Spleen (tissue), 11 donors: Measurements from ENCODE around the gene AMBRA1. TPM values are rescaled to one million over a fixed set of nuclear protein-coding genes. Genes with fewer than 3 reads are reported as not detected.
A peak's percentile ranks its signal among the peaks of the same experiment; 100 is the strongest.

Experiments used
- DNase-seq: peaks from one replicate; pipeline ENCODE4 v3.0.0-alpha.2; 2020
- H3K27ac ChIP-seq, 8 donors: fragments of 200-600 bp; sonication (generic) in 7 of 8; 1 replicate in 4 of 8; 2 replicates in 4 of 8; pipeline versions ENCODE4 v1.5.0 to v1.8.0; 2016 to 2021; ENCODE audit warnings: inconsistent platforms in 4 of 8, mild to moderate bottlenecking in 4 of 8, moderate library complexity in 1 of 8
- H3K27me3 ChIP-seq, 7 donors: fragments of 200-600 bp; sonication (generic) in 6 of 7; replicated peaks in 1 of 7; 1 replicate in 4 of 7; 2 replicates in 3 of 7; pipeline versions ENCODE4 v1.5.0 to v1.8.0; 2016 to 2021; ENCODE audit warnings: inconsistent platforms in 3 of 7, mild to moderate bottlenecking in 1 of 7
- H3K36me3 ChIP-seq, 6 donors: fragments of 200-600 bp; sonication (generic) in 5 of 6; 1 replicate in 4 of 6; 2 replicates in 2 of 6; pipeline versions ENCODE4 v1.5.0 to v1.8.0; 2016 to 2021; ENCODE audit warnings: inconsistent platforms in 2 of 6
- H3K4me1 ChIP-seq, 6 donors: fragments of 200-600 bp; sonication (generic) in 5 of 6; 1 replicate in 3 of 6; 2 replicates in 3 of 6; pipeline versions ENCODE4 v1.5.0 to v1.8.0; 2016 to 2021; ENCODE audit warnings: inconsistent platforms in 3 of 6
- H3K4me3 ChIP-seq, 8 donors: fragments of 200-600 bp; sonication (generic) in 7 of 8; 1 replicate in 4 of 8; 2 replicates in 4 of 8; pipeline versions ENCODE4 v1.5.0 to v1.8.0; 2016 to 2021; ENCODE audit warnings: inconsistent platforms in 4 of 8, mild to moderate bottlenecking in 4 of 8, moderate library complexity in 2 of 8
- H3K9me3 ChIP-seq, 8 donors: fragments of 200-600 bp; sonication (generic) in 7 of 8; 1 replicate in 4 of 8; 2 replicates in 4 of 8; pipeline versions ENCODE4 v1.5.0 to v1.8.0; 2016 to 2021; ENCODE audit warnings: inconsistent platforms in 4 of 8
- CTCF ChIP-seq, 11 experiments: fragments of 200-600 bp in 7 of 11; fragments of 450-650 bp in 4 of 11; sonication (generic) in 4 of 11; IDR thresholded peaks in 8 of 11; conservative IDR thresholded peaks in 3 of 11; 1 replicate in 7 of 11; 2 replicates in 4 of 11; pipeline versions ENCODE4 v1.4.0 to v1.8.0; 2016 to 2021; ENCODE audit warnings: antibody characterized with exemption in 11 of 11, inconsistent platforms in 4 of 11, mild to moderate bottlenecking in 1 of 11
- POLR2A ChIP-seq, 3 donors: fragments of 450-650 bp; IDR thresholded peaks; one replicate each; pipeline ENCODE4 v1.5.1; 2017; ENCODE audit warnings: antibody characterized with exemption in 3 of 3, mild to moderate bottlenecking in 1 of 3
- POLR2AphosphoS5 ChIP-seq, 3 donors: sonication (generic); formaldehyde crosslinking; IDR thresholded peaks; one replicate each; pipeline ENCODE4 v1.5.1; 2017; ENCODE audit warnings: antibody characterized with exemption in 3 of 3
- WGBS, 5 donors: extraction: QIAGEN DNeasy Blood & Tissue Kit in 3 of 5; methylation state at CpG; one replicate each; pipeline versions ENCODE4 v1.1.5 to v1.1.7; 2013 to 2018; 5-methylcytosine and 5-hydroxymethylcytosine counted together
- intact Hi-C: fragments of 100-400 bp; cut with DNase I; formaldehyde crosslinking; loops from one replicate; pipeline ENCODE4 v1.15.0; 2023; ENCODE audit warnings: low total_unique reads
- polyA plus RNA-seq, 3 donors: library from polyadenylated mRNA; stranded (reverse); fragments of 200-250 nt; gene quantifications; one replicate each; pipeline ENCODE4 v1.2.1, GENCODE V29; 2013
- total RNA-seq, 7 donors: library from RNA; depleted of rRNA in 3 of 7; stranded (reverse); fragments of >200 nt in 3 of 7; fragmentation: NEBNext Ultra II Directional in 4 of 7; extraction: Animal tissue kit (Norgen Biotek cat#: 25700) in 4 of 7; gene quantifications; one replicate each; pipeline versions ENCODE4 v1.1.0 to v1.2.1, GENCODE V29; 2016 to 2021
- donor health status: healthy with polysubstance abuse.
- donor health status: DM: no; HTN: no; CAD: no; lungs with moderate emphysema.
- donor health status: DM: no; HTN: no; CAD: no.
- donor health status: Bipolar disorder and iron deficiency.
- donor health status: healthy.
- donor health status: DM: no; HTN: no; CAD: no.
- donor health status: DM: yes; HTN: yes; CAD: no.

Gene AMBRA1
- total and polyA plus RNA-seq, 10 donors, result 3.6 to 54.6 (median 37.7) TPM

GRCh38 chr11:46514370-46514769, 79.5 kb downstream of the AMBRA1 start:
- intact Hi-C loops, result no loop called here
- Histone ChIP-seq H3K27ac (peak overlapping the region in 1 of 8 donors; percentile 14), H3K4me3 (no peak overlapping the region), H3K36me3 (peaks cover 0 to 37% (median 2%) of the 10 kb centered on the region in 6 donors), H3K4me1 (peaks cover 0 to 24% (median 14%) of the 10 kb centered on the region in 6 donors), H3K9me3 (no peaks in the 10 kb centered on the region), H3K27me3 (no peaks in the 10 kb centered on the region)
- TF ChIP-seq POLR2AphosphoS5 (IDR thresholded peaks at IDR 0.05) (no peak), CTCF (IDR thresholded peaks at IDR 0.05 in 8 of 11, conservative IDR thresholded peaks at IDR 0.05 in 3 of 11) (no peak), POLR2A (IDR thresholded peaks at IDR 0.05) (no peak)
- no peak for DNase-seq
- WGBS, 5 donors, result 87 to 100% (median 95%) methylated on average over 1 of the region's 1 CpG

- Histone ChIP-seq H3K4me1 (peaks cover 0 to 19% (median 13%) of the 10 kb centered on the region in 6 donors), H3K27me3 (no peaks in the 10 kb centered on the region), H3K9me3 (no peaks in the 10 kb centered on the region), H3K4me3 (no peak overlapping the region), H3K27ac (peak overlapping the region in 1 of 8 donors; percentile 14), H3K36me3 (peaks cover 0 to 37% (median 2%) of the 10 kb centered on the region in 6 donors)
- no peak for DNase-seq
- WGBS, 5 donors, result 53 to 65% (median 60%) methylated on average over 3 of the region's 3 CpGs
- TF ChIP-seq CTCF (IDR thresholded peaks at IDR 0.05 in 8 of 11, conservative IDR thresholded peaks at IDR 0.05 in 3 of 11) (no peak), POLR2A (IDR thresholded peaks at IDR 0.05) (no peak)
- intact Hi-C loops, result no loop called here
These were observed 79.9 kb downstream of the AMBRA1 start for GRCh38 chr11:46513934-46514342.

- Histone ChIP-seq H3K27ac (no peak overlapping the region), H3K9me3 (no peaks in the 10 kb centered on the region), H3K36me3 (peaks cover 0 to 53% (median 14%) of the 10 kb centered on the region in 6 donors), H3K4me3 (no peak overlapping the region), H3K27me3 (no peaks in the 10 kb centered on the region), H3K4me1 (peaks cover 0 to 23% (median 10%) of the 10 kb centered on the region in 6 donors)
- no peak for TF ChIP-seq POLR2A (IDR thresholded peaks at IDR 0.05)
- no peak for TF ChIP-seq POLR2AphosphoS5 (IDR thresholded peaks at IDR 0.05)
- TF ChIP-seq CTCF (IDR thresholded peaks at IDR 0.05 in 8 of 11, conservative IDR thresholded peaks at IDR 0.05 in 3 of 11), result no peak
- no peak for DNase-seq
- 94 to 98% (median 95%) methylated on average over 5 of the region's 5 CpGs for WGBS, 5 donors
- intact Hi-C loops, result no loop called here
These were observed 81.5 kb downstream of the AMBRA1 start for GRCh38 chr11:46512261-46512881.

GRCh38 chr11:46511342-46511741, 82.5 kb downstream of the AMBRA1 start:
- Histone ChIP-seq H3K27me3 (no peaks in the 10 kb centered on the region), H3K9me3 (no peaks in the 10 kb centered on the region), H3K4me1 (peaks cover 0 to 31% (median 12%) of the 10 kb centered on the region in 6 donors), H3K36me3 (peaks cover 0 to 59% (median 14%) of the 10 kb centered on the region in 6 donors), H3K27ac (no peak overlapping the region), H3K4me3 (no peak overlapping the region)
- TF ChIP-seq POLR2AphosphoS5 (IDR thresholded peaks at IDR 0.05), result no peak
- TF ChIP-seq POLR2A (IDR thresholded peaks at IDR 0.05), result no peak
- TF ChIP-seq CTCF (IDR thresholded peaks at IDR 0.05 in 8 of 11, conservative IDR thresholded peaks at IDR 0.05 in 3 of 11), result no peak
- 94 to 98% (median 96%) methylated on average over 2 of the region's 2 CpGs for WGBS, 5 donors
- no peak for DNase-seq
- intact Hi-C loops, result no loop called here
